Right lobe of liver (tissue), 6 donors: Measurements from ENCODE around the gene KIF6. TPM values are rescaled to one million over a fixed set of nuclear protein-coding genes. Genes with fewer than 3 reads are reported as not detected.

Experiments
- ATAC-seq, 4 donors: fragments of 200-7000 bp; cut with Tn5 transposase; one replicate each; pipeline ENCODE4 v1.9.1; 2020; ENCODE audit warnings: mild to moderate bottlenecking in 4 of 4, moderate library complexity in 4 of 4
- DNase-seq, 3 donors: peaks; one replicate each; pipeline ENCODE4 v3.0.0-alpha.2; 2020
- H3K27ac ChIP-seq, 3 donors: fragments of 200-600 bp; one replicate each; pipeline ENCODE4 v1.8.0; 2022
- H3K27me3 ChIP-seq, 2 donors: fragments of 200-600 bp; one replicate each; pipeline ENCODE4 v1.8.0; 2022
- H3K36me3 ChIP-seq, 4 donors: fragments of 200-600 bp; sonication (generic) in 1 of 4; one replicate each; pipeline versions ENCODE4 v1.5.1 to v1.8.0; 2017 to 2022; ENCODE audit warnings: control low read depth in 1 of 4
- H3K4me1 ChIP-seq, 4 donors: fragments of 200-600 bp; sonication (generic) in 1 of 4; one replicate each; pipeline versions ENCODE4 v1.5.1 to v1.8.0; 2017 to 2022; ENCODE audit warnings: control low read depth in 1 of 4
- H3K4me3 ChIP-seq, 3 donors: fragments of 200-600 bp; one replicate each; pipeline ENCODE4 v1.8.0; 2022
- H3K9me3 ChIP-seq, 4 donors: fragments of 200-600 bp; sonication (generic) in 1 of 4; one replicate each; pipeline versions ENCODE4 v1.5.1 to v1.8.0; 2017 to 2022; ENCODE audit warnings: control low read depth in 1 of 4
- CTCF ChIP-seq, 4 donors: fragments of 200-600 bp in 3 of 4; fragments of 450-650 bp in 1 of 4; IDR thresholded peaks; one replicate each; pipeline versions ENCODE4 v1.5.1 to v1.8.0; 2016 to 2022; ENCODE audit warnings: antibody characterized with exemption in 4 of 4, mild to moderate bottlenecking in 2 of 4
- POLR2A ChIP-seq: fragments of 450-650 bp; IDR thresholded peaks from one replicate; pipeline ENCODE4 v1.6.1; 2017; ENCODE audit warnings: antibody characterized with exemption, mild to moderate bottlenecking
- WGBS: methylation state at CpG from one replicate; pipeline ENCODE4 v1.1.6; 2018; ENCODE audit warnings: low coverage, low lambda C conversion rate; ENCODE audit not compliant: insufficient coverage; ENCODE audit errors: missing lambda C conversion rate; 5-methylcytosine and 5-hydroxymethylcytosine counted together
- intact Hi-C, 2 donors: fragments of 100-400 bp; cut with DNase I; formaldehyde crosslinking; loops; one replicate each; pipeline versions ENCODE4 v1.11.2 to v1.14.1; 2022
- total RNA-seq, 6 experiments: library from RNA; depleted of rRNA in 2 of 6; stranded (reverse); fragments of >200 nt in 2 of 6; fragmentation: NEBNext Ultra II Directional in 3 of 6; extraction: Animal tissue kit (Norgen Biotek cat#: 25700) in 3 of 6; gene quantifications; one replicate each; pipeline versions ENCODE4 v1.1.0 to v1.2.4, GENCODE V29; 2016 to 2023
- donor health status: DM: no; HTN: yes; CAD: no.
- donor health status: DM: no; HTN: no; CAD: no.
- donor health status: DM: no; HTN: no; CAD: no.
- donor health status: DM: no; HTN: yes; CAD: no.
- donor health status: DM: no; HTN: yes; CAD: no.

Gene KIF6
- total RNA-seq, 6 experiments from 2014 or later, result 0.18 to 0.83 (median 0.37) TPM; not detected in 2

- H3K27ac ChIP-seq, result no peak overlapping the region
- no peak overlapping the region for H3K4me3 ChIP-seq
- peaks cover 0 to 18% (median 0%) of the 10 kb centered on the region in 4 donors for H3K4me1 ChIP-seq
- ATAC-seq, result peak; percentile 86 to 94 (median 90)
- intact Hi-C loops, result loop anchor here (5.0 to 10.0 kb wide), 5 partner anchors 75 to 443 kb away; no protein-coding TSS in a partner anchor
- H3K36me3 ChIP-seq, result no peaks in the 10 kb centered on the region
- peak; percentile 79 to 84 (median 83) for DNase-seq
- WGBS, result 52% methylated on average over 3 of the region's 7 CpGs
- TF ChIP-seq CTCF (IDR thresholded peaks at IDR 0.05), result peak; percentile 91 to 94 (median 92)
- no peak for TF ChIP-seq POLR2A
- H3K27me3 ChIP-seq, result peaks cover 0 to 10% of the 10 kb centered on the region in 2 donors
- no peaks in the 10 kb centered on the region for H3K9me3 ChIP-seq
Measured at GRCh38 chr6:39309942-39310531, 415.2 kb downstream of the KIF6 start.

- Histone ChIP-seq H3K27me3 (no peaks in the 10 kb centered on the region), H3K9me3 (no peaks in the 10 kb centered on the region), H3K36me3 (no peaks in the 10 kb centered on the region), H3K27ac (no peak overlapping the region), H3K4me3 (no peak overlapping the region), H3K4me1 (peaks cover 0 to 7% (median 5%) of the 10 kb centered on the region in 4 donors)
- ATAC-seq (no peak), DNase-seq (no peak)
- TF ChIP-seq CTCF (IDR thresholded peaks at IDR 0.05), result no peak
- no peak for TF ChIP-seq POLR2A
- intact Hi-C loops, result loop anchor here (5.0 to 10.0 kb wide), 3 partner anchors 73 to 333 kb away; no protein-coding TSS in a partner anchor
- WGBS, result 83% methylated on average over 2 of the region's 3 CpGs
Measured at GRCh38 chr6:39307462-39307861, 417.7 kb downstream of the KIF6 start.

DNA sequence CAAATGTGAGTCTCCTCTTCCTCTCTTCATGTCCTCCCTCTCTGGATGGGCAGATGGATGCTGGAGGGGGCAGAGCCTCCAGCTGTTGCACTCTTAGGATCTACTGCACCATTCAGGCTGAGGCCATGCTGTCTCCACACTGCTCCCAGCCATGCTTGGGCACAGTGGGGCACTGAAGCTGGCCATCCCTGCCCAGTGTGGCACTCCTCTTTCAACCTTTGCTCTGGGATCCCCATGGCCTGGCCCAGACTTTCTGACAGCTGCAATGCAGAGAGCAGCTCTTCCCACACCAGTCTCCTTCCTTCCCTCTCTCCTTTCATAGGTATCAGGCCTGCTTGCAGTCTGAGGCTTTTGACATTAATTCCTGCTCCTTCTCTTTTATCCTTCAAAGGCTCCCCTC is 420.3 kb downstream of the KIF6 start:
- no peak for TF ChIP-seq CTCF (IDR thresholded peaks at IDR 0.05)
- H3K4me1 ChIP-seq, result peaks cover 0 to 6% (median 5%) of the 10 kb centered on the region in 4 donors
- DNase-seq (no peak), ATAC-seq (no peak)
- H3K27ac ChIP-seq, result no peak overlapping the region
- no peaks in the 10 kb centered on the region for H3K27me3 ChIP-seq
- H3K4me3 ChIP-seq, result no peak overlapping the region
- no peaks in the 10 kb centered on the region for H3K9me3 ChIP-seq
- intact Hi-C loops, result loop anchor here (5.0 to 10.0 kb wide), 3 partner anchors 70 to 330 kb away; no protein-coding TSS in a partner anchor
- H3K36me3 ChIP-seq, result no peaks in the 10 kb centered on the region

DNA sequence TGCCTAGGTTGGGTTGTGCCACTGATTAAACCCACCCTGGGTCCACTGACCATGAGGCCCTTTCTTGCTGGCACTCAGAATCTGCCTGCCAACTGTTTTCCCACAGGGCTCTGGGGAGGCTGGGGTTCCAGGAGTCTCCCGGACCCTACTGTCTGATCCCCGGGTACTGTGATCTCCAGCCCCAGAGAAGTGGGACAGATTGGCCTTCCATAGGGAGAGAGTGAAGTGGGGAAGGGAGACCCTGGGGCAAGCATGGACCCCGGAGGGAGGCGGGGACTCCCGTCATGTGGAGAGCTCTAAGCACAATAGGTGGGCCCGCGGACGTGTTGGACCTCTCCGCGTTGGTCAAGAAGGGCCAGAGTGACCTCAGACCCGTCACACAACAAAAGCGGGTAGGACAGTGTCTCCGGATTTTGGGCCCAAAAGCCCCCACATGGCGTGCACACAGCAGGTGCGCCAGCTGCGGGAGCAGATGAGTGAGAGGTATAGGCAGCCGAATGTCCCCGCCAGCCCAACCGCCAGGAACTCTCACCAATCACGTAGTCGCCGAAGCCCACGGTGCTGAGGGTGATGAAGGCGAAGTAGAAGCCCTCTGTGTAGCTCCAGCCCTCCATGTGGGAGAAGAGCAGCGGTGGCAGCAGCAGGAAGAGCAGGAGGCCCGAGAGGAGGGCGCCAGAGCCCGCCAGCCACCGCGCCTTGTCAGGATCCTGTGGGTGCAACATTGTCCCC is 421.6 kb downstream of the KIF6 start:
- H3K27me3 ChIP-seq, result no peaks in the 10 kb centered on the region
- intact Hi-C loops, result loop anchor here in 1 of 2 donors (2.0 to 10.0 kb wide), 3 partner anchors 69 to 329 kb away; no protein-coding TSS in a partner anchor
- H3K9me3 ChIP-seq, result no peaks in the 10 kb centered on the region
- H3K27ac ChIP-seq, result no peak overlapping the region
- no peaks in the 10 kb centered on the region for H3K36me3 ChIP-seq
- no peak overlapping the region for H3K4me3 ChIP-seq
- WGBS, result 84% methylated on average over 13 of the region's 30 CpGs
- peaks cover 0 to 9% (median 6%) of the 10 kb centered on the region in 4 donors for H3K4me1 ChIP-seq
- no peak for DNase-seq
- TF ChIP-seq CTCF (IDR thresholded peaks at IDR 0.05) (peak in 2 of 4 donors; percentile 0 to 2), POLR2A (no peak)
- peak in 2 of 4 donors; percentile 2 to 5 for ATAC-seq
